HCT116 (cell line): ENCODE data around the gene TBX2. TPM values are rescaled to one million over a fixed set of nuclear protein-coding genes. Genes with fewer than 3 reads are reported as not detected.

Experiments
- ATAC-seq: fragments of 200-7000 bp; cut with Tn5 transposase; 2 replicates; pipeline ENCODE4 v1.9.1; 2020; ENCODE audit warnings: mild to moderate bottlenecking, moderate library complexity
- BruUV-seq: library from RNA; stranded (reverse); fragments of 400-500 nt; replicated peaks from 2 replicates; lab custom pipeline; 2021; lab: Mats Ljungman, UMichigan
- CTCF ChIA-PET: fragments of 300-600 bp; sonication (Branson Sonifier 250); formaldehyde crosslinking; loops from one replicate; lab custom pipeline; 2021; ENCODE audit warnings: antibody characterized with exemption; lab: Charles Lee
- POLR2A ChIA-PET: fragments of 300-600, 350-600 bp; sonication (Branson Sonifier 250); formaldehyde crosslinking; loops from one replicate; lab custom pipeline; 2021; ENCODE audit warnings: antibody characterized with exemption; lab: Charles Lee
- RAD21 ChIA-PET, 2 experiments: fragments of 300-600 bp; sonication (Branson Sonifier 250); formaldehyde crosslinking; loops; one replicate each; lab custom pipeline; 2023; ENCODE audit warnings: low total read pairs in 2 of 2; ENCODE audit not compliant: uncharacterized antibody in 2 of 2, unreplicated experiment in 2 of 2, low non-redundant PET in 1 of 2; lab: Charles Lee
- DNase-seq: peaks from one replicate; pipeline ENCODE4 v3.0.0-alpha.2; 2010; ENCODE audit warnings: low read depth, low spot score
- H2AFZ ChIP-seq: fragments of 200-600 bp; shearing (Covaris generic), sonication (generic); 2 replicates; pipeline ENCODE4 v1.6.1; 2017; ENCODE audit warnings: low read depth, mixed run types, mixed read lengths, antibody characterized with exemption, low read length; ENCODE audit not compliant: poor library complexity, severe bottlenecking
- H3K27ac ChIP-seq: 2 replicates; pipeline ENCODE4 v1.5.1; 2012; ENCODE audit warnings: low read depth, low read length
- H3K27me3 ChIP-seq: fragments of 200-600 bp; sonication (generic); 2 replicates; pipeline ENCODE4 v1.6.1; 2016; ENCODE audit warnings: mixed run types, low read length, mixed read lengths; ENCODE audit not compliant: insufficient read depth
- H3K36me3 ChIP-seq, 2 experiments: fragments of 200-500 bp in 1 of 2; fragments of 200-600 bp in 1 of 2; sonication (Bioruptor generic) in 1 of 2; sonication (generic) in 1 of 2; 2 replicates each; pipeline versions ENCODE4 v1.5.1 to v1.6.1; 2014 to 2016; ENCODE audit warnings: low read length in 2 of 2, inconsistent platforms in 1 of 2, mixed read lengths in 1 of 2, mixed run types in 1 of 2; ENCODE audit not compliant: insufficient read depth in 2 of 2, control insufficient read depth in 1 of 2
- H3K4me1 ChIP-seq, 2 experiments: fragments of 200-600 bp in 1 of 2; sonication (generic) in 1 of 2; 2 replicates each; pipeline versions ENCODE4 v1.5.1 to v1.6.1; 2012 to 2017; ENCODE audit warnings: low read length in 2 of 2, inconsistent platforms in 1 of 2, mild to moderate bottlenecking in 1 of 2, mixed read lengths in 1 of 2, mixed run types in 1 of 2, moderate library complexity in 1 of 2; ENCODE audit not compliant: insufficient read depth in 2 of 2, control insufficient read depth in 1 of 2
- H3K4me2 ChIP-seq: fragments of 200-600 bp; sonication (generic); 2 replicates; pipeline ENCODE4 v1.6.1; 2017; ENCODE audit warnings: mixed run types, low read length, mixed read lengths
- H3K4me3 ChIP-seq, 2 experiments: fragments of 200-600 bp in 1 of 2; sonication (generic) in 1 of 2; replicated peaks in 1 of 2; 2 replicates each; pipeline ENCODE4 v1.5.1; 2011 to 2016; ENCODE audit warnings: low read length in 2 of 2, control low read depth in 1 of 2, low read depth in 1 of 2, mild to moderate bottlenecking in 1 of 2, mixed read lengths in 1 of 2, mixed run types in 1 of 2
- H3K79me2 ChIP-seq: fragments of 200-600 bp; sonication (generic); 2 replicates; pipeline ENCODE4 v1.6.1; 2017; ENCODE audit warnings: mild to moderate bottlenecking, mixed run types, low read length, moderate library complexity, mixed read lengths; ENCODE audit not compliant: insufficient read depth
- H3K9ac ChIP-seq: fragments of 200-600 bp; sonication (generic); 2 replicates; pipeline ENCODE4 v1.6.1; 2016; ENCODE audit warnings: low read length, mixed read lengths
- H3K9me2 ChIP-seq: fragments of 200-600 bp; sonication (generic), shearing (Covaris generic); 2 replicates; pipeline ENCODE4 v1.6.1; 2017; ENCODE audit warnings: mixed run types, mild to moderate bottlenecking, moderate library complexity; ENCODE audit not compliant: insufficient read depth
- H3K9me3 ChIP-seq, 2 experiments: fragments of 200-500 bp in 1 of 2; fragments of 200-600 bp in 1 of 2; sonication (Bioruptor generic) in 1 of 2; sonication (generic) in 1 of 2; 2 replicates each; pipeline ENCODE4 v1.6.1; 2014 to 2017; ENCODE audit warnings: low read length in 2 of 2, mixed read lengths in 2 of 2, inconsistent platforms in 1 of 2, low read depth in 1 of 2, mild to moderate bottlenecking in 1 of 2, mixed run types in 1 of 2, moderate library complexity in 1 of 2; ENCODE audit not compliant: control insufficient read depth in 1 of 2, insufficient read depth in 1 of 2
- H4K20me1 ChIP-seq: fragments of 200-600 bp; sonication (generic), shearing (Covaris generic); 2 replicates; pipeline ENCODE4 v1.6.1; 2017; ENCODE audit warnings: mixed run types, mild to moderate bottlenecking, moderate library complexity; ENCODE audit not compliant: insufficient read depth
- CEBPB ChIP-seq: IDR thresholded peaks from 2 replicates; pipeline ENCODE4 v1.6.1; 2012; ENCODE audit warnings: low read depth
- CTCF ChIP-seq, 3 experiments: fragments of 200-600 bp in 1 of 3; sonication (generic) in 1 of 3; IDR thresholded peaks in 2 of 3; conservative IDR thresholded peaks in 1 of 3; 2 replicates each; pipeline ENCODE4 v1.5.1; 2012 to 2017; ENCODE audit warnings: low read depth in 2 of 3, low read length in 2 of 3, antibody characterized with exemption in 1 of 3, borderline replicate concordance in 1 of 3, control low read depth in 1 of 3, mild to moderate bottlenecking in 1 of 3, mixed read lengths in 1 of 3, mixed run types in 1 of 3, moderate library complexity in 1 of 3; ENCODE audit not compliant: insufficient read depth in 1 of 3
- ELF1 ChIP-seq: IDR thresholded peaks from 2 replicates; pipeline ENCODE4 v1.6.1; 2012; ENCODE audit warnings: low read depth, borderline replicate concordance
- EZH2 ChIP-seq: fragments of 200-600 bp; sonication (generic); IDR thresholded peaks from 2 replicates; pipeline ENCODE4 v1.6.1; 2017; ENCODE audit warnings: antibody characterized with exemption, mixed run types
- FOSL1 ChIP-seq: IDR thresholded peaks from 2 replicates; pipeline ENCODE4 v1.6.1; 2012; ENCODE audit warnings: low read depth
- MAX ChIP-seq: IDR thresholded peaks from 2 replicates; pipeline ENCODE4 v1.6.1; 2012
- POLR2A ChIP-seq: IDR thresholded peaks from 2 replicates; pipeline ENCODE4 v1.7.0; 2011; ENCODE audit warnings: borderline replicate concordance; ENCODE audit not compliant: insufficient read depth, insufficient read length; ENCODE audit errors: extremely low read depth
- POLR2AphosphoS5 ChIP-seq: IDR thresholded peaks from 2 replicates; pipeline ENCODE4 v1.6.1; 2011; ENCODE audit warnings: mild to moderate bottlenecking, low read depth, low read length, moderate library complexity
- SRF ChIP-seq: IDR thresholded peaks from 2 replicates; pipeline ENCODE4 v1.6.1; 2012; ENCODE audit warnings: low read depth
- TCF7L2 ChIP-seq: IDR thresholded peaks from 2 replicates; pipeline ENCODE4 v1.7.0; 2011; ENCODE audit warnings: borderline replicate concordance, inconsistent platforms; ENCODE audit not compliant: insufficient read depth, insufficient read length; ENCODE audit errors: extremely low read depth
- YY1 ChIP-seq: IDR thresholded peaks from 2 replicates; pipeline ENCODE4 v1.6.1; 2011; ENCODE audit warnings: low read length, low read depth, moderate library complexity, mild to moderate bottlenecking; ENCODE audit not compliant: insufficient replicate concordance; ENCODE audit errors: extremely low read depth
- ZFX ChIP-seq: fragments of 450-650 bp; IDR thresholded peaks from 2 replicates; pipeline ENCODE4 v1.6.1; 2017
- ZNF274 ChIP-seq: fragments of 200-500 bp; sonication (Bioruptor generic); IDR thresholded peaks from 2 replicates; pipeline ENCODE4 v1.6.1; 2014; ENCODE audit warnings: mild to moderate bottlenecking, low read depth, low read length, inconsistent platforms
- intact Hi-C: fragments of 100-400 bp; cut with micrococcal nuclease; formaldehyde crosslinking; loops from 2 replicates; pipeline ENCODE4 v1.10.0; 2022
- total RNA-seq: library from RNA; stranded (reverse); gene quantifications from one replicate; pipeline ENCODE4 v1.2.1, GENCODE V29; 2021; ENCODE audit not compliant: unreplicated experiment
- TF ChIP-seq, protein P1 (sequence below): IDR thresholded peaks from 2 replicates; pipeline ENCODE4 v1.6.1; 2011; ENCODE audit warnings: mild to moderate bottlenecking, low read length, moderate library complexity; ENCODE audit not compliant: insufficient replicate concordance; ENCODE audit errors: extremely low read depth

Gene TBX2
- total RNA-seq, 1 experiment from 2014 or later: 0.71 TPM

- no peaks in the 10 kb centered on the region for H3K9me2 ChIP-seq
- no peak overlapping the region for H3K4me3 ChIP-seq
- H3K4me1 ChIP-seq: peaks cover 2 to 10% of the 10 kb centered on the region in 2 experiments; a peak in 2 of 4 replicates
- H3K4me2 ChIP-seq: no peak overlapping the region
- no TSS peak for BruUV-seq
- ChIA-PET POLR2A (no interaction called here), CTCF (no interaction called here), RAD21 (no interaction called here)
- no peaks in the 10 kb centered on the region for H3K36me3 ChIP-seq
- TF ChIP-seq EZH2: no peak
- TF ChIP-seq TCF7L2: no peak
- no peak for TF ChIP-seq MAX
- TF ChIP-seq CTCF (IDR thresholded peaks at IDR 0.05 in 2 of 3, conservative IDR thresholded peaks at IDR 0.05 in 1 of 3; ENCODE audit: borderline replicate concordance in 1 of 3, insufficient read depth in 1 of 3, low read depth in 2 of 3, low read length in 2 of 3): no peak
- TF ChIP-seq POLR2A: no peak
- TF ChIP-seq FOSL1: no peak
- no peak for TF ChIP-seq YY1
- TF ChIP-seq ZNF274: no peak
- TF ChIP-seq ELF1: no peak
- TF ChIP-seq, protein P1, sequence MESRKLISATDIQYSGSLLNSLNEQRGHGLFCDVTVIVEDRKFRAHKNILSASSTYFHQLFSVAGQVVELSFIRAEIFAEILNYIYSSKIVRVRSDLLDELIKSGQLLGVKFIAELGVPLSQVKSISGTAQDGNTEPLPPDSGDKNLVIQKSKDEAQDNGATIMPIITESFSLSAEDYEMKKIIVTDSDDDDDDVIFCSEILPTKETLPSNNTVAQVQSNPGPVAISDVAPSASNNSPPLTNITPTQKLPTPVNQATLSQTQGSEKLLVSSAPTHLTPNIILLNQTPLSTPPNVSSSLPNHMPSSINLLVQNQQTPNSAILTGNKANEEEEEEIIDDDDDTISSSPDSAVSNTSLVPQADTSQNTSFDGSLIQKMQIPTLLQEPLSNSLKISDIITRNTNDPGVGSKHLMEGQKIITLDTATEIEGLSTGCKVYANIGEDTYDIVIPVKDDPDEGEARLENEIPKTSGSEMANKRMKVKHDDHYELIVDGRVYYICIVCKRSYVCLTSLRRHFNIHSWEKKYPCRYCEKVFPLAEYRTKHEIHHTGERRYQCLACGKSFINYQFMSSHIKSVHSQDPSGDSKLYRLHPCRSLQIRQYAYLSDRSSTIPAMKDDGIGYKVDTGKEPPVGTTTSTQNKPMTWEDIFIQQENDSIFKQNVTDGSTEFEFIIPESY: no peak
- no peak for TF ChIP-seq ZFX
- TF ChIP-seq CEBPB: no peak
- no peak for TF ChIP-seq SRF
- no peak for TF ChIP-seq POLR2AphosphoS5
- no peak overlapping the region for H3K9ac ChIP-seq
- peaks cover 0 to under 1% of the 10 kb centered on the region in 2 experiments; a peak in 1 of 4 replicates for H3K9me3 ChIP-seq
- no peaks in the 10 kb centered on the region for H3K27me3 ChIP-seq
- no peak overlapping the region for H3K27ac ChIP-seq
- no peak for DNase-seq
- H3K79me2 ChIP-seq: no peaks in the 10 kb centered on the region
- intact Hi-C loops: no loop called here
- no peaks in the 10 kb centered on the region for H4K20me1 ChIP-seq
- ATAC-seq: no peak
- H2AFZ ChIP-seq: no peak overlapping the region
Observed at GRCh38 chr17:61442878-61443474, 43.3 kb downstream of the TBX2 start.
